Measurements from ENCODE around the gene GRK1.
"Not testable (repeated sequence)": the region's sequence is repeated elsewhere in the genome, so short reads cannot be mapped to it uniquely, and the experiment has no call there.

The GRK1 gene

GRCh38 chr13:113622791-113623490 is 44.1 kb upstream of the GRK1 start:
- H3K4me3 ChIP-seq (ENCODE audit: control insufficient read depth, low read depth, low read length): no peak overlapping the region
- no peak for TF ChIP-seq CTCF (conservative IDR thresholded peaks at IDR 0.05; ENCODE audit: control insufficient read depth, insufficient read depth, low read depth, low read length)
- no peak for DNase-seq (ENCODE audit: low read depth)

GRCh38 chr13:113623491-113624234 is 43.4 kb upstream of the GRK1 start:
- no peak for TF ChIP-seq CTCF (conservative IDR thresholded peaks at IDR 0.05; ENCODE audit: control insufficient read depth, insufficient read depth, low read depth, low read length)
- no peak overlapping the region for H3K4me3 ChIP-seq (ENCODE audit: control insufficient read depth, low read depth, low read length)
- no peak for DNase-seq (ENCODE audit: low read depth)

GRCh38 chr13:113624235-113624587 is 42.8 kb upstream of the GRK1 start:
- H3K4me3 ChIP-seq (ENCODE audit: control insufficient read depth, low read depth, low read length): no peak overlapping the region
- no peak for TF ChIP-seq CTCF (conservative IDR thresholded peaks at IDR 0.05; ENCODE audit: control insufficient read depth, insufficient read depth, low read depth, low read length)
- DNase-seq (ENCODE audit: low read depth): no peak

GRCh38 chr13:113624640-113625304 is 42.2 kb upstream of the GRK1 start:
- not testable (repeated sequence) for H3K4me3 ChIP-seq (ENCODE audit: control insufficient read depth, low read depth, low read length); DNase-seq (ENCODE audit: low read depth)

- no peak for TF ChIP-seq CTCF (conservative IDR thresholded peaks at IDR 0.05; ENCODE audit: control insufficient read depth, insufficient read depth, low read depth, low read length)
- DNase-seq (ENCODE audit: low read depth): no peak
- H3K4me3 ChIP-seq (ENCODE audit: control insufficient read depth, low read depth, low read length): no peak overlapping the region
Observed at GRCh38 chr13:113625965-113626721, 40.9 kb upstream of the GRK1 start.

- no peak for TF ChIP-seq CTCF (conservative IDR thresholded peaks at IDR 0.05; ENCODE audit: control insufficient read depth, insufficient read depth, low read depth, low read length)
- H3K4me3 ChIP-seq (ENCODE audit: control insufficient read depth, low read depth, low read length): no peak overlapping the region
- DNase-seq (ENCODE audit: low read depth): no peak
Observed at GRCh38 chr13:113627136-113627535, 39.9 kb upstream of the GRK1 start.

Measured in fibroblast of mammary gland (primary cell).